ENCODE results near the gene RHOB. TPM values are rescaled to one million over a fixed set of nuclear protein-coding genes. Genes with fewer than 3 reads are reported as not detected.

Gene RHOB
- total RNA-seq, 1 donor from 2014 or later = 204 TPM

DNA sequence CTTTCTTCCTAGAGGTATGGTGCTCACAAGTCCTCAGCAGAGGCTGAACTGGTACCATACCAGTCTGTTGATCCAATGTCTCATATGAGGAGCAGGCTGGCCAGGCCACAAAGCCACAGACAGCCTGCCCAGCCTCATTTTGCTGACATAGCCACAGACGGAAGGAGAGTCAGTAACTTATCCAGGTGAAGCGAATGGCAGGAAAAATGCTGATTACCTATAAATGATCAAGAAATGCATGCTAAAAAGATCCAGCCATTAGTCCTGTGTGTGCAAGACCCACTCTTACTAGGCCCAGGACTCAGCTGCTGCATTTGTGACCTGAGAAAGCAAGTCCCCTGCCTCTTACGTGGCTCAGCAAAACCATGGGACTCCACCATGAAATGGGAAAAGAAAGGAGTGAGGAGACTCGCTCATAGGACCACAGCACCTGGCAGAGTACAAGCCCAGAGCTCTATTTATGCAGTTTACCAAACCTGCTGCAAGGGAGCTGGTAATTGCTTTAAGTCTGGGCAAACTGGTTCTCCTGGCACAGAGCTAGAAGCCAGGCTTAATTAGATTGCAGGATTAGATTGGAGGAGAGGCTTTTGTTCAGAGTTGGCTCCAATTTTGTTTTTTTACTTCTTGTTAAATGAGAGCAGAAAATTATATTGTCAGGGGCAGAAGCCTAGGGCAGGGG is 19.0 kb downstream of the RHOB start:
- H3K36me3 ChIP-seq (ENCODE audit: control insufficient read depth, insufficient read depth, low read length) = no peaks in the 10 kb centered on the region
- TF ChIP-seq, protein P1, sequence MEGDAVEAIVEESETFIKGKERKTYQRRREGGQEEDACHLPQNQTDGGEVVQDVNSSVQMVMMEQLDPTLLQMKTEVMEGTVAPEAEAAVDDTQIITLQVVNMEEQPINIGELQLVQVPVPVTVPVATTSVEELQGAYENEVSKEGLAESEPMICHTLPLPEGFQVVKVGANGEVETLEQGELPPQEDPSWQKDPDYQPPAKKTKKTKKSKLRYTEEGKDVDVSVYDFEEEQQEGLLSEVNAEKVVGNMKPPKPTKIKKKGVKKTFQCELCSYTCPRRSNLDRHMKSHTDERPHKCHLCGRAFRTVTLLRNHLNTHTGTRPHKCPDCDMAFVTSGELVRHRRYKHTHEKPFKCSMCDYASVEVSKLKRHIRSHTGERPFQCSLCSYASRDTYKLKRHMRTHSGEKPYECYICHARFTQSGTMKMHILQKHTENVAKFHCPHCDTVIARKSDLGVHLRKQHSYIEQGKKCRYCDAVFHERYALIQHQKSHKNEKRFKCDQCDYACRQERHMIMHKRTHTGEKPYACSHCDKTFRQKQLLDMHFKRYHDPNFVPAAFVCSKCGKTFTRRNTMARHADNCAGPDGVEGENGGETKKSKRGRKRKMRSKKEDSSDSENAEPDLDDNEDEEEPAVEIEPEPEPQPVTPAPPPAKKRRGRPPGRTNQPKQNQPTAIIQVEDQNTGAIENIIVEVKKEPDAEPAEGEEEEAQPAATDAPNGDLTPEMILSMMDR (IDR thresholded peaks at IDR 0.05; ENCODE audit: insufficient read depth, low read length, poor library complexity, severe bottlenecking) = no peak
- no peak for DNase-seq (ENCODE audit: low read depth)
- no peaks in the 10 kb centered on the region for H3K27me3 ChIP-seq (ENCODE audit: control insufficient read depth, insufficient read depth, low read length)
- H3K4me3 ChIP-seq (ENCODE audit: low read depth, low read length) = no peak overlapping the region

DNA sequence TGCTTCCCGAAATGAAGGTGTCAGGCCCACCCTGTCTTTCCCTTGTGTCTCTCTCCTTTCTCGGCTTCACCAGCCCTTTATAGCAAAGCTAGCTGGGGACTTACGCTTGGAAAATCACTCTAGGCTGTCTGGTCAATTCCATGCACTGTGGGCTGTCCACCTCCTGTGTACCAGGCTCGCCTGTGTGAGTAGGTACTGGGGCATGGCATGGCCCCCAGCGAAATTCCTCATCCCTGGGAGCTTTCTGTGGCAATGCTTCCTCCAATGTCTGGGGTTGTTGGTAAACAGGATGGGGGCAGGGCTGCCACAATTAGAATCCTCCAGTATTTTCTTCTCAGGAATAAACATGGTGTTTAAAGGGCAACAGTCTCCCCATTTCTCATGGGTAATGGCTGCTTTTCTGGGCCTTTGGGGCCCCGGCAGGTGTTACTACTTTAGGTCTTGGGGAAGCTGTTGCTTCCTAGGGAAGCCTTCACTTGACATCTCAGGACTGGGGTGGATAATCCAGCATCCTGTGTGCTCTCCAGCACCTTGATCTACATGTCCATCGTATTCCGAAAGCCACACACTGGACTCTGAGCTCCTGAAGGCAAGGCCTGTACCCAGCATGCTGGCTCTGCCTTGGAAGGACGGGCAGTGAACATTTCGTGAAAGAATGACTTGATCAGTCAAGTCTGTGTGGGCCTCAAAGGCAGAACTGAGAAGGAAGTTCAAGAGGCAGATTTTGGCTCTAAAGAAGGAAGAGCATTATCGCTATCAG is 21.1 kb downstream of the RHOB start:
- TF ChIP-seq, protein P1 (IDR thresholded peaks at IDR 0.05; ENCODE audit: insufficient read depth, low read length, poor library complexity, severe bottlenecking) = no peak
- no peaks in the 10 kb centered on the region for H3K36me3 ChIP-seq (ENCODE audit: control insufficient read depth, insufficient read depth, low read length)

DNA sequence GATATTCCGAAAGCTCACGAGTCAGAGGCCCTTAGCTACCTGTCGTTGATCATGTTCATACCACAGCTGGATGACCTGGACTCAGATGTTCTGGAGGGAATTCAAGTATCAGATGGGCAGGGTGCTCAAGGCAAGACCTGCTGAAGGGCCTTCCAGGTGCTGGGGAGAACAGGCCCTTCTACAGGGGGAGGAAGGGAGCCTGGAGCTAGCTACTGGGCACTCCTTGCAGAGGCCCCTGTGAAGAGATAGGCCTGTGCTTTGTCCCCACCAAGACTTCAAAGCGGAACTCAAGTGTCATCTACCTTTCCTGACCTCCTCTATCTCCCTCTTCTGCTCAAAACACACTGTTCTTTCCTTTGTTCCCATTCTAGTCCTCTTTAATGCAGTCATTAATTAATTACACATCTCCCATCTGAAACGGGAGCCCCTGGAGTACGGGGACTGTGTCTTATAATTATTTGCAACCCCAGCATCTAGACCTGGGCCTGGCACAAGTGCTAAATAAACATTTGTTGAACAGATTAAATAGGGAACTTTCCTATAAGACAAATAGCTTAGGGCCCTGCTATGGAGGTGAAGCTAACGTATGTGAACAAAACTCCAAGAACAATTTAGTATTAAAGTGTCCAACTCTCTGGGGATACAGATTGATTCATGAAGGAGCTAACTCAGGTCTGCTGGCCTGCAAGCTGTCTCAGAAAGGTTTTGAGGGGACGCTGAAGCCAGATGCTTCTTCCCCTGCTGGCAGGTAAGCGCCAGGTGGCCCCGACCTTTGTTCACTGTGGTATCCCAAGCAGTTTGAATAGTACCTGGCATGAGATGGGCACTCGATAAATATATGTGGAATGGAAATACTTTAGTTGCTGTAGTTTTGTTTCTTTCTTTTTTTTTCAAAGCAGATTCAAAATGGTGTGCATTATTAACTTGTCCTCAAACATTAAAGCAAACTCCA is 22.0 kb downstream of the RHOB start:
- TF ChIP-seq, protein P1 (IDR thresholded peaks at IDR 0.05; ENCODE audit: insufficient read depth, low read length, poor library complexity, severe bottlenecking) = no peak
- DNase-seq (ENCODE audit: low read depth) = no peak
- Histone ChIP-seq H3K27me3 (ENCODE audit: control insufficient read depth, insufficient read depth, low read length) (no peaks in the 10 kb centered on the region), H3K36me3 (ENCODE audit: control insufficient read depth, insufficient read depth, low read length) (no peaks in the 10 kb centered on the region), H3K4me3 (ENCODE audit: low read depth, low read length) (no peak overlapping the region)

More for the DNA sequence above, 21.1 kb downstream of the RHOB start:
- no peak for DNase-seq (ENCODE audit: low read depth)
- no peaks in the 10 kb centered on the region for H3K27me3 ChIP-seq (ENCODE audit: control insufficient read depth, insufficient read depth, low read length)
- H3K4me3 ChIP-seq (ENCODE audit: low read depth, low read length) = no peak overlapping the region

DNA sequence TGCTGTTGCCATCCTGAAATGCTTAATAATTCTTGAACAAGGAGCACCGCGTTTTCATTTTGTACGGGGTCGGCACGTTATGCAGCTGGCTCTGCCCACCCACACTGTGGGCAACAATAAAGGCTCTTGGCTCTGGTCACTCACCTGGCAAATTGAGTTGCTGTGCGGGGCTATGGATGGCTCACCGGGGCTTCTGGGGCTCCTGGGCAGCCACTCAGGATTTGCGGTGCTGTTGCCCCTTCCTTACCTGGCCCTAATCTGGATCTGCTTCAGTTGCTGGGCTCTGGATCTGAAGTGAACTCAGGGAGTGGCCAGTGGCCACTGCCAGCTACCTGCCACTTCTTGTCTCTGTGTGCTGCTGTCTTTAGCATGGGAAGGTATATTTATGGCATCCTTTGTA is 22.7 kb downstream of the RHOB start:
- no peak for DNase-seq (ENCODE audit: low read depth)
- H3K36me3 ChIP-seq (ENCODE audit: control insufficient read depth, insufficient read depth, low read length) = no peaks in the 10 kb centered on the region
- H3K4me3 ChIP-seq (ENCODE audit: low read depth, low read length) = no peak overlapping the region
- TF ChIP-seq, protein P1 (IDR thresholded peaks at IDR 0.05; ENCODE audit: insufficient read depth, low read length, poor library complexity, severe bottlenecking) = no peak
- no peaks in the 10 kb centered on the region for H3K27me3 ChIP-seq (ENCODE audit: control insufficient read depth, insufficient read depth, low read length)

DNA sequence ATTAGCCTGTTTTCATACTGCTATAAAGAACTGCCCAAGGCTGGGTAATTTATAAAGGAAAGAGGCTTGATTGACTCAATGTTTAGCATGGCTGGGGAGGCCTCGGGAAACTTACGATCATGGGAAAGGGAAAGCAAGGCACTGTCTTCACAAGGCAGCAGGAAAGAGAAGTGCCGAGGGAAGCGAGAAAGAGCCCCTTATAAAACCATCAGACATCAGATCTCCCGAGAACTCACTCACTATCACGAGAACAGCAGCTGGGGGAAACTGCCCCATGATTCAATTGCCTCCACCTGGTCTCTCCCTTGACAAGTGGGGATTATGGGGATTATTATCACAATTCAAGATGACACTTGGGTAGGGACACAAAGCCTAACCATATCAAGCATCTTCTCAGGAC is 23.3 kb downstream of the RHOB start:
- TF ChIP-seq, protein P1 (IDR thresholded peaks at IDR 0.05; ENCODE audit: insufficient read depth, low read length, poor library complexity, severe bottlenecking) = no peak
- H3K27me3 ChIP-seq (ENCODE audit: control insufficient read depth, insufficient read depth, low read length) = no peaks in the 10 kb centered on the region
- no peaks in the 10 kb centered on the region for H3K36me3 ChIP-seq (ENCODE audit: control insufficient read depth, insufficient read depth, low read length)
- H3K4me3 ChIP-seq (ENCODE audit: low read depth, low read length) = no peak overlapping the region
- no peak for DNase-seq (ENCODE audit: low read depth)
